NCI-H187 treated with DMSO at 0.1 percent for 48 hours (cell line): ENCODE data around the gene TAF1B.

Experiments used
- DNase-seq: peaks from one replicate; lab custom pipeline; 2025; lab: John Stamatoyannopoulos, UW

Gene TAF1B

GRCh38 chr2:9808334-9809063 lies 34.8 kb upstream of the TAF1B start:
- DNase-seq: no peak

DNA sequence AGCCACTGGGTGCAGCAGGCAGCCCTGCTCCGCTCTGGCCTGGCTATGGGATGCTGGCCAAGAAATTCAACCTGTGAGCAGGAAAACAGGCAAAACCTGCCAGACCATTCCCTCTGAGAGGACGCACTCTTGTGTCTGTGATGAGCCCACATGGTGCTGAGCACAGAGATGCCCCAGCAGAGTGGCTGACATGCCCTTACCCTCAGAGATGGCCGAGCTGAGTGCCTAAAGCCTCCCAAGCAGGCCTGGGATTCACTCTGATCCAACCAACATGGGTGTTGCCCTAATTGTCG lies 34.3 kb upstream of the TAF1B start:
- DNase-seq: no peak

DNA sequence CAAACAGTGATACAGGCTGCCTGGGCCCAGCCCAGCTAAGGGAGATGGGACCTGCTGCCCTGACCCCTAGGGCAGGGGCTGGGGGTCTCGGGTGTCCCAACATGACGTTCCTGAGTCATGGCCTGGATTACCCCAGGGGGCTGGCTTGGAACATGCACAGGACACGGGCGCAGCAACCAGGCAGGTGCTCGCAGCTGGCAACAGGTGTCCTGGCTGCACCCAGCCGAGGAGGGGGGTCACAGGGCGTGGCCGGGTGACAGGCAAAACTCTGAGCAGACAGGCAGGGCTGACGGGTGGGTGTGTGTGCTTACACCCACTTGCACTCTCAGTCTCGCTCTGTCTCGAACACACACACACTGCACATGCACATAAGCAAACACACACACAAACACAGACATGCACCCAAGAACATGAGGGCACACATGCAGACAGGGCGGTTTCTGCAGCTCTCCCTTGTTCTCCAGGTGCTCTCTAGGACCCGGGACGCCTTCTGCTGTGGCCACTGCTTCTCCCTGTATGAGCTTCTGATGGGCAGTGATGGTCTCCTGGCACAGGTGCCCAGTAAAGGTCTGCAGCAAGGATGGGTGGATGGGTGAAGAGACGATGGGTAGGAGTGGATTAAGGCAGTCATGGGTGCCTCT lies 33.7 kb upstream of the TAF1B start:
- peak; percentile 4 for DNase-seq

DNA sequence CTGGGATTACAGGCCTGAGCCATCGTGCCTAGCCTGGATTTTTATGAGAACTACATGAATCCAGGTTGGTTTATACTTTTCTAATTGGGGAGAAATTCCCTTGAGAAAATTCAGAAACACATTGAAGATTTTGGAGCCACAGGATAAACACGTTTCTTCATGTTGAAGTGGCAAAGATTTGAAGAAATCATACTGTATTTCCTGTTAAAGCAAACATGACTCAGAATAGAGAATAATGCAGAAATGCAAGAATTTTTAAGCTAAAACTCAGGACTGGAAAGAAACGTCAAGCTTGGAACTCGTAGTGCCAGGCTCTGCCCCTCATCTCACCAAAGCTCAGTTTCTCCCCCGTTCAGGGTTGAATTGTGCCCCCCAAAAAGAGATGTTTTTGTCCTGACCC lies 32.1 kb upstream of the TAF1B start:
- no peak for DNase-seq

DNA sequence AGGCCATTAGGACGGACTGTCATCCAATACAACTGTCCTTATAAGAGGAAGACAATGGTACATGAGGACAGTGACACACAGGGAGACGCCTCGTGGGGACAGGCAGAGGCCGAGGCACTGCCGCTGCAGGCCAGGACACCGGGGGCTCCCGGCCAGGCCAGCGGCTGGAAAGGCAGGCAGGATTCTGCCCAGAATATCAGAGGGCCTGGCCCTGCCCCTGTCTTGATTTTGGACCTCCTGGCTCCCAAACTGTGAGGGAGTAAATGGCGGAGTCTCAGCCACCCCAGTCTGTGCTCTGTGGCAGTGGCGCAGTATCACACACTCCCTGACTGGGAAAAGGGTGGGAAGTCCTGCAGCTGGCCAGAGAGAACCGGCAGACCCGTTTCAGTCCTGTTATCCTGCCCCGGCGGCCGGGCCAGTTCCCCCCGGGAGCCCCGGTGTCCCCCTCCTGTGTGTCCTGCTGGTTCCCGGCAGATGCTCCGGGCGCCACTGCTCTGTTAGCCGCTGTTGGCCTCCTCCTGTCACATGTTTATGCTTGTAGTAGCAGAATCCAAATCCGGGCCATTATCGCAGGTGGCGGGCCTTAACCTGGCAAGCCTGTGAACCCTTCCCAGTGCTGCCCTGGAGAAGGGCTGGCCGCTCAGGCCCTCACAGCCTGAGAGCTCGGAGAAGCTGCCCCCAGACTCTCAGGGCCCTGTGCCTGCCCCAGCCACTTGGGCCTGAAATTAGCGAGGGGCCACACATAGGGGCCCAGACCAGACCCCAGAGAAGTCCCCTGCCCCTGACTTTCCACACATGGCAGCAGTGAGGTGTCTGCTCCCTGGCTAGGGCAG lies 31.4 kb upstream of the TAF1B start:
- DNase-seq: no peak

DNA sequence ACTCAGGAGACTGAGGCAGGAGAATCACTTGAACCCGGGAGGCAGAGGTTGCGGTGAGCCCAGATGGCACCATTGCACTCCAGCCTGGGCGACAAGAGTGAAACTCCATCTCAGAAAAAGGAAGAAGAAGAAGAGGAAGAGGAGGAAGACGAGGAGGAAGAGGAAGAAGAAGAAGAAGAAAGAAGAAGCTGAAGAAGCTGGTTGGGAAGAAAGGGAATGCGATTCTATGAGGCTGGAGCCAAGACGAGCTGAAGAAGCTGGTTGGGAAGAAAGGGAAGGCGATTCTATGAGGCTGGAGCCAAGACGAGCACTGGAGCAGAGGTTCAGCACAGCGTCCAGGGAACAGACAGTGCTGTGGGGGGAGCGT lies 30.3 kb upstream of the TAF1B start:
- DNase-seq: no peak

GRCh38 chr2:9813312-9814128 lies 29.8 kb upstream of the TAF1B start:
- peak; percentile 20 for DNase-seq

- DNase-seq: no peak
Measured at GRCh38 chr2:9814129-9814868, 29.0 kb upstream of the TAF1B start.

GRCh38 chr2:9815076-9815475 lies 28.2 kb upstream of the TAF1B start:
- no peak for DNase-seq

GRCh38 chr2:9815844-9816279 lies 27.4 kb upstream of the TAF1B start:
- no peak for DNase-seq

GRCh38 chr2:9818097-9818496 lies 25.2 kb upstream of the TAF1B start:
- no peak for DNase-seq

DNA sequence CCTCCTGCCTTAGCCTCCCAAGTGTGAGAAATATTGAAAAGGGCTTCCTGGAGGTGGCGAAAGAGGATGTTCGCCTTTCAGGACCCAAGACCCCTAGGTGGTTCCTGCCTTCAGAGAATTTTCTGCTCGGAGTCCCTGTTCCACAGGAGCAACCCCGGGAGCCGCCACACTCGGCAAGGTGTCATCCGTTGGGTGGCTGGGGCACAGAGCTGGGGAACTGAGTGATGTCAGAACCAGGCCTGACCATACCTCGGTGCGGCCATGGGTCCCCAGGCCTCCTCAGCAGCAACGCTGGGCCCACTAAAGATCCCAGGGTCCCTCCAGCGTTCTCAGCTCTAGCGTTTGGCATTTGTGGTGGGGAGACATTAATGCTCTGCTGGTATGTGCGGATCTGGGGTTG lies 23.7 kb upstream of the TAF1B start:
- no peak for DNase-seq

DNA sequence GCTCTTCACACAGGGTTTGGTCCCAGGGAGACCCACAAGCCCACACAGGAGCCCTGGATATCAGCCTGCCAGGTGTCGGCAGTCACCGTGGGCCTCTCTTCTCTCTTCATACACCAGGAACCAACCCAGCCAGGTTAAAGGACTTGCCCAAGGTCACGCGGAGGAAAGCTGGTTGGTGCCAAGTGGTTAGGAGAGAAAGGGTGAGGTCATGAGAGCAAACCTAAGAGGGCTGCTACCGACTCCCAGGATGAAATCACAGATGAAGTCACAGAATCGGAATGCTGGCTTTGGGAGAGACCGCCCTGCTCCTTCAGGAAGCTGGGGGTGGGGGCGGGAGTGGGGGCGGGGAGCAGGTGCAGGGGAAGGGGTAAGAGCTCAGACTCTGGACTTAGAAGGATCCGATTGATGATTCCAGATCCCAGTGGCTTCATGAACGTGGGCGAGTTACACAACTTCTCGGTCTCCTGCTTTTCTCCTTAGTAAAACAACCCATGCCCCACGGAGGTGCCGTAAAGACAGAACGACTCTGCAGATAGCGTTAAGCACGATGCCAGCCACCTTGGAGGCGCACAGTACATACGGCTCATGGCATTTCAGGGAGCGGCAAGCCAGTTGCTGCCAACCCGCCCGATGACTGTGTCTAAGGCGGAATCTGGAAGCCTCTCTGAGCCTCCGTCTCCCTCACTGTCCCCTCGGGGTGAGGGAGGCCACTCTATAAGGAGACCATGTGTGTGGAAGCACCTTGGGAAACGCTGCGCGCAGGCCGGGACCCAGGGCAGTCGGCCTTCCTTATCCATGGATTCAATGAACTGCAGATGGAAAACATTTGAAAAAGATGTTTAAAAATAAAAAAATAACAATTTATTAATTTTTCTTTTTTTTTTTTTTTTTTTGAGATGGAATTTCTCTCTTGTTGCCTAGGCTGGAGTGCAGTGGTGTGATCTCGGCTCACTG lies 23.0 kb upstream of the TAF1B start:
- DNase-seq: no peak

- DNase-seq: no peak
Measured at GRCh38 chr2:9821805-9822445, 21.3 kb upstream of the TAF1B start.

GRCh38 chr2:9824441-9824840 lies 18.8 kb upstream of the TAF1B start:
- no peak for DNase-seq

DNA sequence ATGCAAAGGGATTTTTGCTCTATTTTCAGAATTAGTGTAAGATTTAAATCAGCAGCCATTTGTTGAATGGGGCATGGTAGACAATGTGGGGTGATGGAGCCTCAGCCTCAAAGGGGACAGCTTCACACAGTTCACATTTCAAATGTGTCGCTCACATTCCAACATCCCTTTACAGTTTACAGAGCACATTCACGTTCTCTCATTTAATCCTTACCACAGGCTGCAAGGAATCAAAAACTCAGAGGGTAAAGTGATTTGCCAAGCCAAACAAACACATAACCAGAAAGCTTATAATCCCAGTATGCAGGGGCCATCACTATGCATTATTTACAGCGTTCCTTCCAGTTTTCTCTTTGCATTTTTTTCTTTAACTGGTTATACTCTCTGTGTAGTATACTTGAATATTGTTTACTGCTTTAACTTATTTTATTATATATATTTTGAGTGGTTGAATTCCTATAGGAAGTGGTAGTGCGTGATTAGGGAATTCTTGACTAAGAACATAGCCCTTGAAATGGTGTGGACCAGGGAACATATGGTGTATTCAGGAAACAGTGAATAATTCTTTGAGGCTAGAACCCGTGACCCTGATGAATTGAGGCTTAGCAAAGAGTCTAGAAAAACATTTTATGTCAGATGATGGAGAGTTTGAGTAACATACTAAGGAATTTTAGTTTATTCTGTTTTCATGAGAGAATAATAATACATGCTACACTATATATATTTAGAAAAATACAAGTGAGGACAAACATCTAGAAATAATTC lies 18.1 kb upstream of the TAF1B start:
- DNase-seq: no peak

DNA sequence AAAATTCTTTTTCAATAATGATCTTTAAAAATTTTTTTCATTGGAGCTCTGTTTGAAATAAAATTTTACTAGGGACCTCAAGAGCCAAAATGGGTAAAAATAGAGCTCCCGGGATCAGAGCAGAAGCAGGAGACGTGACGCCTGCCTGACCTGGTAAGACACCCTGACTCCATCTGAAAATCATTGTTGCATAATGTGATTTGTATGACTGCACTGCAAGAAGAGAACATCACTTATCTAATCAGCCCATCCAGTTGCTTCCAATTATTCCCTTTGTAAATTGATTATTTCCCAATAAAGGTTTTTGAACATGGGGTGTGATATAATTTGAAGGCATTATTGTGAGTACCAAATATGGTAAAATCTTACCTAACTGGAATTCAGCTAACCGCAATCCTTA lies 17.1 kb upstream of the TAF1B start:
- DNase-seq: no peak

DNA sequence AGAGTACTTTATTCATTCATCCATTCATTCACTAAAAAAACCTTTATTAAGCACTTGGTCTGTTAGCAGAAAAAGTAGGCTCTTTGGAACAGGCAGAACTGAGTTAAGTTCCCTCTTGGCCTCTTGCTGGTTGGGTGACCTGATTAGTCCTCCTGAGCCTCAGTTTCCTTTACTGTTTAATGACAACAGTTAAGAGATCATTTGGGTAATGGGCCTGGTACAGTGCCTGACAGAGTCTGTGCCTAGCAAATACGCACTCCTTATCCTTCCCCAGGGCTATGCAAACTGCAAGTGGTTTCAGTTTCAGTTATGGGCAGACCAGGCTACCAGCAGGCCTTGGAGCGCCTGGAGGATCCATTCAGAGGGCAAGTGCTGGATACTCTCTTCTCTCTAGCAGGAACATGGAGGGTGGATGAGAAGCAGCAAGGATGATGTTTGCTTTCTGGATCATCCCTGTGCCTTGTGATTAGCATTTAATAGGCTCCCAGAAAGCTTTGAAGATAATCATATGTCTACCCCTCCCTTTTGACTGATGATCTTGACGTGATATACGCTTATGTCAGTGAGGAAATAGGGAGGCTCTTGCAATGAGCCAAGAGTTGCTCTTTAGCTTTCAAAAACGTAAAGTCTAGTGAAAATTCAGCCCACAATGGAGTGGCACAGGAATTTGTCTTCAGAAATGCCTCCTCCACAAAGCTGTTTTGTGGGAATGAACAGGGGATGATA lies 12.4 kb upstream of the TAF1B start:
- DNase-seq: no peak

DNA sequence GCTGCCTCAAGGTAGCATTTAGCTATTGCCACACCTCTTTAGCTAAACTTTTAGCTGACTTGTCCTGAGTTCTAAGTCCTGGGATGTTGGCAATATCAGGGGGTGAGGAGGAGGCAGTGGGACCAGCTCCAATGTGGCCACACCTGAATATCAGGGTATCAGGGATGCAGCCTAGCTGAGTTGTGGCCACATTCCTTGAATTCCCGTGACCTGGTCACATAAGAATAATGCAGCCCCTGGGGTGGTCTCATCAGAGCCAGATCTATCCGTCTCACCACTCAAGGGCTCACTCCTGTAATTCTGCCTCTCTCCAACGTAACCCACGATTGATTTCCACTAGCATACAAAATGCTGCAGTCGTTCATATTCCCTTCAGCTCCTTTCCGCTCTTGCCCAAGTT lies 11.6 kb upstream of the TAF1B start:
- DNase-seq: no peak
